NCI-H1694 treated with DMSO at 0.1 percent for 48 hours (cell line): Measurements from ENCODE around the gene HUS1B.
"Not testable (repeated sequence)": the region's sequence is repeated elsewhere in the genome, so short reads cannot be mapped to it uniquely, and the experiment has no call there.

ENCODE experiments used
- DNase-seq: peaks from one replicate; lab custom pipeline; 2025; lab: John Stamatoyannopoulos, UW

Gene HUS1B

GRCh38 chr6:678520-678919, 21.6 kb upstream of the HUS1B start:
- no peak for DNase-seq

- no peak for DNase-seq
Observed at GRCh38 chr6:677919-678318, 21.0 kb upstream of the HUS1B start.

DNA sequence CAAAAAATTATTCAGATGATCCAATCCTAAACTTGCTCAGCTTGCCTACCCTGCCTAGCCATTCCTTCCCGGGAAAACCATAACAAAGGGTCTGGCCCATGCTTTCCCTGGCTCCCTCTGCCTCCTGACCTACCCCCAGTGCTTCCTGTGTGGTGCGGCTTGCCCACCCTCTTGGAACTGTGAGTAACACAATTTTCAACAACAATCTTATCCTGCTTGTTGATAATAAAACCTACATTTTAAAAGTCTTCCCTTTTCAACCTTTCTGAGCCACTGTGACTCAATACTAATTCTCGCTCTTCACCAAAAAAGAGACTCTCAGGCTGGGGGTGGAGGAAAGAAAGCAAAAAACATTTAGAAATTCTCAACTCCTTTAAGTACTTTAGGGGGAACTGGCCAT, 18.1 kb upstream of the HUS1B start:
- DNase-seq: no peak

- DNase-seq: no peak
Observed at GRCh38 chr6:674406-674805, 17.5 kb upstream of the HUS1B start.

DNA sequence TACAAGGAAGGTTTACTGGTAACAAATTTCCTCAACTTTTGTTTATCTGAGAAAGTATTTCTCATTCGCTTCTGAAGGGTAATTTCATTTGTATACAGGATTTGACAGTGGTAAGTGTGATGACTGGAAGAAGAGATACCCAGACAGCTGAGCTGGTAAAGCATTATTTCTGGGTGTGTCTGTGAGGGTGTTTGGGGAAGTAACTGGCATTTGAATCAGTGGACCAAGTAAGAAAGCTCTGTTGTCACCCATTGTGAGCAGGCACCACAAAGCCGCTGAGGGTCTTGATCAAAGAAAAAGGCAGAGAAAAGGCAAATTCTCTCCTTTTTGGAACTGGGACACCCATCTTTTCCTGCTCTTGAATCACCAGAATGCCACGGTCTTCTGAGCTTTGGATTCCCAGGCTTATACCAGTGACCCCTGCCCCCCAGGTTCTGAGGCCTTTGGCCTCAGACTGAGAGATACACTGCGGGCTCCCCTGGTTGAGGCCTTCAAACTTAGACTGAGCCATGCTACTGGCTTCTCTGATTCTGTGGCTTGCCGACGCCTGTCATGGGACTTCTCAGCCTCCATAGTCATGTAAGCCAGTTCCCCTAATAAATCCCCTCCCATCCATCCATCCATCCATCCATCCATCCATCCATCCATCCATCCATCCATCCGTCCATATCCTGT, 10.5 kb upstream of the HUS1B start:
- DNase-seq: no peak

DNA sequence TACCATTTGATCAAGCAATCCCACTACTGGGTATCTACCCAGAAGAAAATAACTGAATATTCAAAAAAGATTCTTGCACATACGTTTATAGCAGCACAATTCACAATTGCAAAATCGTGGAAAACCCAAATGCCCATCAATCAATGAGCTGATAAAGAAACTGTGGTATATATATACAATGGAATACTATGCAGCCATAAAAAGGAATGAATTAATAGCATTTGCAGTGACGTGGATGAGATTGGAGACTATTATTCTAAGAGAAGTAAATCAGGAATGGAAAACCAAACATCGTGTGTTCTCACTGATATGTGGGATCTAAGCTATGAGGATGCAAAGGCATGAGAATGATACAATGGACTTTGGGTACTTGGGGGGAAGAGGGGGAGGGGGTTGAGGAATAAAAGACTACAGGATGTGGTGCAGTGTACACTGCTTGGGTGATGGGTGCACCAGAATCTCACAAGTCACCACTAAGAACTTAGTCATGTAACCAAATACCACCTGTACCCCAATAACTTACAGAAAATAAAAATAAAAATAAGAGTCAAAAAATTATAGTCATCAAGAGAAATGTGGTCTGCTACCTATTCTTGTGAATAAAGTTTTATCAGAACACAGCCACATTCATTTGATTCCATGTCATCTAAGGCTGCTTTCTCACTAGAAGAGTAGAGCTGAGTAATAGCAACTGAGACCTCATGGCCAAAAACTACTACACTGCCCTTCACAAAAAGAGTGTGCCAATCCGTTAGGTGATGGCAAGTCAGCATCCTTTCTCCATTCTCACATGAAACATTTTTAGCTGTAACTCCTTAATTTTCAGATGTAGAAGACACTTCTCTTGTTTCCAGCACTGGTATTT, 8.7 kb upstream of the HUS1B start:
- no peak for DNase-seq

- DNase-seq: not testable (repeated sequence)
Observed at GRCh38 chr6:663788-664187, 6.9 kb upstream of the HUS1B start.

DNA sequence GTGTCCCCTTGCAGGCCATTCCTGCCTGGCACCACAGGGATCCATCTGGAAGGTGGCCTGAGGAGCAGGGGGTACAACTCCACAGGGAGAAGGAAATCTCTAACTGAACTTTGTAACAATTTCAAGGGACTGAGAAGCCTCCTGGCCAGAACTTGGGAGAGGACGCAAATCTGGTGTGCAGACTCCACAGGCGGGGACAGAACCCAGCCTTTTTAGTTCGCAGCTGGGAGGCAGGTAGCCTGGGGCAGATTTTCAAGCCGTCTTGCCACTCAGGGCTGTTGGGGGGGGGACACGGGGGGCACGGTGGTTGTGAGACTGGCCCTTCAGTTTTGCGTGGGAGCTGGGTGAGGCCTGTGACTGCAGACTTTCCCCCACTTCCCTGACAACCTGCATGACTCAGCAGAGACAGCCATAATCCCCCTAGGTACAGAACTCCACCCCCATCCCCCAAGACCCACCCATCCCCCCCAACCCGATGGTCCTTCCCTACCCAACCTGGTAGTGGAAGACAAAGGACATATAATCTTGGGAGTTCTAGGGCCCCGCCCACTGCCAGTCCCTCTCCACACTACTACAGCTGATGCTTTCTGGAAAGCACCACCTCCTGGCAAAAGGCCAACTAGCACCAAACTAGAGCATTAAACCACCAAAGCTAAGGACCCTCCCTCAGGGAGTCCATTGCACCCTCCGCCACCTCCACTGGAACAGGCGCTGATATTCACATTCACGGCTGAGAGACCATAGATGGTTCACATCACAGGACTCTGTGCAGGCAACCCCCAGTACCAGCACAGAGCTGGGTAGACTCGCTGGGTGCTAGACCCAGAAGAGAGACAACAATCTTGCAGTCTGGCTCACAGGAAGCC, 3.0 kb upstream of the HUS1B start:
- DNase-seq: no peak

DNA sequence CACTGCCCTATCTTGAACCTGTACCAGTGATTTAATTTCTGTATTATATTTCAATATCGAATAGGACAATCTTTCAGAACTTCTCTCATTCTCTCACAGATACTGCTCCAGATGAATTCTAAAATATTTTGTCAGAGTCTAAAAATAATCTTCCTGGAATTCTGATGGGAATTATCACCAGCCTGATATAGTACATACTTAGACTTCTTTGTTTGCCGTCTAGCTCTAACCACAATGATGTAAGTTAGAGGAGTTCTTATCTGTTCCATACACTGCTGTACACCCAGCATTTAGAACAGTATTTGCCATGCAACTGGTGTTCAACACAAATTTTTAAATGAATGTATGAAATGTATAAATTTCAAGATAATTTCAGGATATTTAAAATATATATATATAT, 1.3 kb upstream of the HUS1B start:
- DNase-seq: no peak

DNA sequence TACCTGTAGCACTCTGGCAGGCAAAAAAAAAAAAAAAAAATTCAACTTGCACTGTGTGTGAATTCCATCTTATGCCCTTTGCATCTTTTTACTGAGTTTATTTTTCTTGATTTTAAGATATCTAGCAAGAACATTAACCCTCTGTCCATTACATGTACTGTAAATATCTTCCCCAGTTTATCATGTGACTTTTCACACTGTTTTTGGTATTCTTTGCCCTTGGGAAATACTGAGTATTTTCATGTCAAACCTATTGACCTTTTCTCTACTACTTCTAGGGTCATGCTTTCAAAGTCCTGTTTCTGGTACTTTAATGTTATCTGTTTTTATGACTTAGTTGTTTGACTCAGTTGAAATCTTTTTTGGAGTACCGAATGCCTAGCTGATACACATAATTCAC, 843 bp upstream of the HUS1B start:
- no peak for DNase-seq

GRCh38 chr6:654136-654535, 2.8 kb downstream of the HUS1B start:
- DNase-seq: no peak

GRCh38 chr6:652865-653264, 4.0 kb downstream of the HUS1B start:
- DNase-seq: no peak

GRCh38 chr6:650098-650497, 6.8 kb downstream of the HUS1B start:
- no peak for DNase-seq

DNA sequence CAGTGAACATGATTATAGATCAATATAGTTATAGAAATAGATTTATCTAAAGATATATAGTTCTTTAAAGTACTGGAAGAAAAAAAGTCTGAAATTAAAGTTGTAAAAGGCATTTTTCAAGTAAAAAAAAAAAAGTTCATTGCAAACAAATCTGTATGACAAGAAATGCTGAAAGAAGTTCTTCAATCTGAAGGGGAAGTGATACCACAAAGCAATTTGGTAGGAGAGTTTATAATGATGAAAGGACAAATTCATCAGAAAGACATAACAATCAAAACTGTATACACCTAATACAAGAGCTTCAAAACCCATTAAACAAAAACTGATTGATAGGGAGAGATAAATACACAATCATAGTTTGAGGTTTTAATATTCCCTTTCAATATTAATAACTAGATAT, 14.1 kb downstream of the HUS1B start:
- DNase-seq: no peak

GRCh38 chr6:641225-641985, 15.5 kb downstream of the HUS1B start:
- DNase-seq: no peak

GRCh38 chr6:636488-636887, 20.4 kb downstream of the HUS1B start:
- DNase-seq: no peak

DNA sequence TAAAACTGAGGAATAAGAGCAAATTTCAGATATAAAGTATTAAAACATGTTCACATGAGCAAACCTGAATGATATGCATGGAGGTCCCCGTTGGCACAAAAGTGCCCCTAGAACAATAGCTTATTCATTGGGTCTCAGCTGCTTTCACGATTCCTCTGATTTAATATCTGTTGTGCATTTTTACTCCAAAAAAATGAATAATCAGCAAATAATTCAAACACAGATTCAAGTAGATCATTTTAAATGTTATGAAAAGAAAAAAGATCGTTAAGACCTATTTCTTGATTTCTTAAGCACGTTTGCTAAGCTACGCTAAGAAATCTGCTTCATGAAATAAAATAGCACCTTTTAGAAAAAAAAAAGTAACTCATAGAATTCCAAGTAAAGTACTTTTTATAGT, 21.7 kb downstream of the HUS1B start:
- DNase-seq: no peak

DNA sequence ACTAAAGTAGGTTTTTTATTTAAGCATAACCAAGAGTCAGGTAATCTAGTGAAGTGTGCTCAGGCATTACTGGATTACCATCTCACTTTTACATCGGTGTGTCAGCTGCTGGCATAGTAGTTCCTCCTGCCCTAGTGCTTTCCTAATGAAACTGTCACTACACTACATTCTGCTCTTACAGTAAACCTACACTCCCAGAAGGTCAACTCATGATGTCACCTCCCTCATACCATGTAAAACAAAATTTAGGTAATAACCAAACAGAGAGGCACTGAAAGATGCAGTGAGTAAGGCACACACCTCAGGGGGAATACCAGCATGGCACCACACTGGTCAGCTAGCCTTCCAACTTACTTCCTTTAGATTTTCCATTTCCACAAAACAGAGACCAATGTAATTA, 23.3 kb downstream of the HUS1B start:
- DNase-seq: no peak

GRCh38 chr6:628766-629165, 28.1 kb downstream of the HUS1B start:
- no peak for DNase-seq

DNA sequence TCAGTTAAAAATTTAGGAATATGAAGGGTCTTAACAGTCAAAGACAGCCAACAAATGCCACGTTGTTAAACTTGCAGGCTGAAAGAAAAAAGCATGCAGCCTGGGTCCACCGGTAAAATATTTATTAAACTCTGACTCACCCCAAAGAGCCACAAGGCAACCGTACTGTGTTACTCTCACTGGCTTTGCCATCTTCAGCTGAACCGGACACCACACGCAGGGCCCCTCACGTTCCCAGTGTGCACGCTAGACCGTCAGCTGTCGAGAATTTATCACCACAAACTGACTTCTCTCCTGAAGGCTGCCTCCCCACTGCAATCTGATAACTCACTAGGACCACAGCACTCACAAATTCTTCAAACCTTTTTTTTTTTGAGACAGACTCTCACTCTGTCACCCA, 30.7 kb downstream of the HUS1B start:
- no peak for DNase-seq

DNA sequence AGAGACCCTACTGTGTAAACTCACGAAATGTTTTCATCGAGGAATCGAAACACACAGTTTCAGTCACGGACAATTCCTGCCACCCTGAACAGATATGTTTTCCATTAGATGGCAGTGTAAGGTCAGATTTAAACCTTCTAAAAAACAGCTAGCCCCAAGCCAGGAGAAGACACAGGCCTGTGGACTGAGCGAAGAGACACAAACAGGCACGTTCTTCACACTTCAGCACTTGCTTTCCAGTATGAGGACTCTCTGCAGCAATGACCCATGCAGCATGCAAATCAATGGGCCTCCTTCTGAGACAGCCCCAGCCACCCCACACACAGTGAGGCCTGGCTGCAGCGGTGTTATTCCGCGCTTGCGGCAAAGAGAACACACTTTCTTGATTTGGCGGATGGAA, 31.9 kb downstream of the HUS1B start:
- DNase-seq: no peak

DNA sequence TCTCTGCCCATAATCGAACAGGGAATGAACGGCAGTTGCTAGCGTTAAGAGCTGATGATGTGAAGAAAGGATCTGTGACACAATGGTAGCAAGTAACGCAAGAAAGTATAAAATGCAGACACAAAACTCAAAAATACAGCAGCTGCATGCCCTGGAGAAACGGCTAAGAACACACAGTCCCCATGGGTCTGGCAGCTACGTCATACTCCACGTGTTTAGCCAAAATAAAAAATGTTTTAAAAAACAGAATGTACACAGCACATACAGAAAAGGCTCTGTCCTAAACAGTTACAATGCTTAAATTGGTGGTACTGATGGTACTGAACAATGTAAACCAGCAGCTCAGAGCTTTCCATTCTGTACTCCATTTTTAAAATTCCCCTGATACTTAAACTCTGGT, 34.4 kb downstream of the HUS1B start:
- no peak for DNase-seq
